Ishikawa (cell line): Measurements from ENCODE around the gene ARMH3.

Experiments
- CEBPB ChIP-seq: IDR thresholded peaks from 2 replicates; pipeline ENCODE4 v1.6.1; 2012
- CREB1 ChIP-seq: IDR thresholded peaks from 2 replicates; pipeline ENCODE4 v1.6.1; 2012; ENCODE audit warnings: low read depth
- EGR1 ChIP-seq: IDR thresholded peaks from 2 replicates; pipeline ENCODE4 v1.6.1; 2012
- EP300 ChIP-seq: IDR thresholded peaks from 2 replicates; pipeline ENCODE4 v1.6.1; 2012; ENCODE audit warnings: borderline replicate concordance
- FOXM1 ChIP-seq: IDR thresholded peaks from 2 replicates; pipeline ENCODE4 v1.6.1; 2012; ENCODE audit warnings: low read depth, borderline replicate concordance
- MAX ChIP-seq: IDR thresholded peaks from 2 replicates; pipeline ENCODE4 v1.6.1; 2012
- NFIC ChIP-seq: IDR thresholded peaks from 2 replicates; pipeline ENCODE4 v1.6.1; 2012
- RAD21 ChIP-seq: IDR thresholded peaks from 2 replicates; pipeline ENCODE4 v1.6.1; 2012; ENCODE audit warnings: low read depth
- TAF1 ChIP-seq: IDR thresholded peaks from 2 replicates; pipeline ENCODE4 v1.6.1; 2012; ENCODE audit warnings: low read depth, mild to moderate bottlenecking
- TCF12 ChIP-seq: IDR thresholded peaks from 2 replicates; pipeline ENCODE4 v1.6.1; 2012; ENCODE audit warnings: low read depth
- TEAD4 ChIP-seq: IDR thresholded peaks from 2 replicates; pipeline ENCODE4 v1.6.1; 2012
- YY1 ChIP-seq: IDR thresholded peaks from 2 replicates; pipeline ENCODE4 v1.6.1; 2012; ENCODE audit warnings: low read depth
- ZBTB7A ChIP-seq: IDR thresholded peaks from 2 replicates; pipeline ENCODE4 v1.6.1; 2012; ENCODE audit warnings: low read depth
- TF ChIP-seq, protein P1 (sequence below): IDR thresholded peaks from 2 replicates; pipeline ENCODE4 v1.6.1; 2012
- TF ChIP-seq, protein P2 (sequence below): IDR thresholded peaks from 2 replicates; pipeline ENCODE4 v1.6.1; 2012; ENCODE audit warnings: low read depth, mild to moderate bottlenecking

ARMH3 gene

DNA sequence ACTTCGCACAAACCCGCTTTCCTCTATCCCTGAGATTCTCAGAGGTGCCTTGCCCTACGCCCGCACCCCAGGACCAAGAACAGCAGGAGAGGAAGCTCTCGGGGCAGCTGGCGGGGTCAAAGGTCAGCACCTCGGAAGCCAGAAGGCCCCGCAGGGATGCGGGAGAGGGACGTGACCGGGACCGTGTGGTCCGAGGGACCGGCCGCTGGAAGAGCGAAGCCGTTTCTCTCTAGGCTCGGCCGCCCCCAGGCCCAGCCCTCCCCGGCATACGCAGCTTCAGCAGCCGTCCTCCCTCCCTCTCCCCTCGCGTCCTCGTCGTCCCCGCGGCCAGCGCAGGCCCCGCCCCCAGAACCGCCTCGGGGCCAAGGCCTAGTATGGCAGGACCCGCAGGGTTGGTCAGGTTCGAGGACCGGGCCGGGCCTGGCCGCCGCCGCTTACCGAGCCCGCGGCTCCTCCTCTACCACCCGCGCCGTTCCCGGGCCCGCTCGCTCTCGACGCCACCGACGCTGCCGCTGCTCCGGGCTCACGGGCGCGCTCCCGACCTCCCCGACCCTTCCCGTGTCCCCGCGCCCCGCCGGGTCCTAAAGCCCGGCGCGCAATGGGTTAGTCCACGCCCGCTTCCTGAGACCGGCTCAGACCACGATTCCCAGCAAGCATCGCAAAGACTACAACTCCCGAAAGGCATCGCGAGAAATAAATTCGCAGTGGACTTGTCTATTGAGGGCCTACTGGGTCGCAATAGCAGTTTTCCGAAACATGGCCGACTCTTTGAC is at the start of gene ARMH3:
ARMH3 (minus strand) TSS at position 527 of the 773 bp plus-strand sequence. CDS start 16,059 bp downstream, outside the sequence.
- TF ChIP-seq ZBTB7A (peak; percentile 82; the same call in 1 of the 2 replicates), NFIC (no peak; the same call in 1 of the 2 replicates), RAD21 (no peak), YY1 (peak; percentile 88; the same call in 1 of the 2 replicates), TAF1 (peak; percentile 70; the same call in 1 of the 2 replicates), CEBPB (peak; percentile 13; the same call in 1 of the 2 replicates), EP300 (no peak), TCF12 (peak; percentile 60; the same call in 1 of the 2 replicates), CREB1 (no peak; the same call in 1 of the 2 replicates), FOXM1 (0 out of 2 replicates have a peak, but pooled peaks have one; percentile 46), MAX (peak; percentile 60), TEAD4 (peak; percentile 62), EGR1 (0 out of 2 replicates have a peak, but pooled peaks have one; percentile 2)
- TF ChIP-seq, protein P1, sequence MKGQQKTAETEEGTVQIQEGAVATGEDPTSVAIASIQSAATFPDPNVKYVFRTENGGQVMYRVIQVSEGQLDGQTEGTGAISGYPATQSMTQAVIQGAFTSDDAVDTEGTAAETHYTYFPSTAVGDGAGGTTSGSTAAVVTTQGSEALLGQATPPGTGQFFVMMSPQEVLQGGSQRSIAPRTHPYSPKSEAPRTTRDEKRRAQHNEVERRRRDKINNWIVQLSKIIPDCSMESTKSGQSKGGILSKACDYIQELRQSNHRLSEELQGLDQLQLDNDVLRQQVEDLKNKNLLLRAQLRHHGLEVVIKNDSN, result peak; percentile 52; the same call in 1 of the 2 replicates
- TF ChIP-seq, protein P2, sequence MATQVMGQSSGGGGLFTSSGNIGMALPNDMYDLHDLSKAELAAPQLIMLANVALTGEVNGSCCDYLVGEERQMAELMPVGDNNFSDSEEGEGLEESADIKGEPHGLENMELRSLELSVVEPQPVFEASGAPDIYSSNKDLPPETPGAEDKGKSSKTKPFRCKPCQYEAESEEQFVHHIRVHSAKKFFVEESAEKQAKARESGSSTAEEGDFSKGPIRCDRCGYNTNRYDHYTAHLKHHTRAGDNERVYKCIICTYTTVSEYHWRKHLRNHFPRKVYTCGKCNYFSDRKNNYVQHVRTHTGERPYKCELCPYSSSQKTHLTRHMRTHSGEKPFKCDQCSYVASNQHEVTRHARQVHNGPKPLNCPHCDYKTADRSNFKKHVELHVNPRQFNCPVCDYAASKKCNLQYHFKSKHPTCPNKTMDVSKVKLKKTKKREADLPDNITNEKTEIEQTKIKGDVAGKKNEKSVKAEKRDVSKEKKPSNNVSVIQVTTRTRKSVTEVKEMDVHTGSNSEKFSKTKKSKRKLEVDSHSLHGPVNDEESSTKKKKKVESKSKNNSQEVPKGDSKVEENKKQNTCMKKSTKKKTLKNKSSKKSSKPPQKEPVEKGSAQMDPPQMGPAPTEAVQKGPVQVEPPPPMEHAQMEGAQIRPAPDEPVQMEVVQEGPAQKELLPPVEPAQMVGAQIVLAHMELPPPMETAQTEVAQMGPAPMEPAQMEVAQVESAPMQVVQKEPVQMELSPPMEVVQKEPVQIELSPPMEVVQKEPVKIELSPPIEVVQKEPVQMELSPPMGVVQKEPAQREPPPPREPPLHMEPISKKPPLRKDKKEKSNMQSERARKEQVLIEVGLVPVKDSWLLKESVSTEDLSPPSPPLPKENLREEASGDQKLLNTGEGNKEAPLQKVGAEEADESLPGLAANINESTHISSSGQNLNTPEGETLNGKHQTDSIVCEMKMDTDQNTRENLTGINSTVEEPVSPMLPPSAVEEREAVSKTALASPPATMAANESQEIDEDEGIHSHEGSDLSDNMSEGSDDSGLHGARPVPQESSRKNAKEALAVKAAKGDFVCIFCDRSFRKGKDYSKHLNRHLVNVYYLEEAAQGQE, result no peak

GRCh38 chr10:102102421-102102820 is 46.4 kb upstream of the ARMH3 start:
- no peak for TF ChIP-seq TCF12
- TF ChIP-seq TAF1, result no peak
- no peak for TF ChIP-seq MAX
- no peak for TF ChIP-seq FOXM1
- TF ChIP-seq CEBPB, result no peak
- no peak for TF ChIP-seq TEAD4

DNA sequence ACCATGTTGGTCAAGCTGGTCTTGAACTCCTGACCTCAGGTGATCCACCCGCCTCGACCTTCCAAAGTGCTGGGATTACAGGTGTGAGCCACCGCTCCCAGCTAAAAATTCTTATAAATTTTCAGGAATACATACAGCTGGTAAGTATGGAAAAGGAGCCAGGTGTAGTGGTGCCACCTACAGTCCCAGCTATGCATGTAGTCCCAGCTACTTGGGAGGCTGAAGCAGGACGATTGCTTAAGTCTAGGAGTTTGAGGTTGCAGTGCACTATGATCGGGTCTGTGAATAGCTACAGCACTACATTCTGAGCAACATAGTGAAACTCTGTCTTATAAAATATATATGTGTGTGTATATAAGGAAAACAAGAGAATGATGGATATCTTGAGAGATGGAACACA is 45.2 kb upstream of the ARMH3 start:
- TF ChIP-seq CEBPB (no peak), FOXM1 (no peak), RAD21 (peak; percentile 32)

DNA sequence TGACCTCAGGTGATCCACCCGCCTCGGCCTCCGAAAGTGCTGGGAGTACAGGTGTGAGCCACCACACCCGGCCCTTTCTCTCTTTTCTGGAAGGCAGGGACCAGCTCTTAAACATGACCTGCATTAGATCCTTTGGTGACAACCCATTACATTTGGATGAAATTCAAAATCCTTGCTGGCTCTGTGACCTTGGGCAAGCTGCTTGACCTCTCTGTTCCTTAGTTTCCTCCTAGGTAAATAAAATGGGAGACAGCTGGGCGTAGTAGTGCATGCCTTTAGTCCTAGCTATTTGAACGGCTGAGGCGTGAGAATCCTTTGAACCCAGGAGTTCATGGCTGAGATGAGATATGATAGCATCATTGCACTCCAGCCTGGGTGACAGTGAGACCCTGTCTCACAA is 40.5 kb upstream of the ARMH3 start:
- TF ChIP-seq CREB1, result no peak
- no peak for TF ChIP-seq TCF12
- TF ChIP-seq CEBPB, result no peak
- TF ChIP-seq FOXM1, result no peak
- no peak for TF ChIP-seq TAF1
- no peak for TF ChIP-seq NFIC
- no peak for TF ChIP-seq TEAD4
- TF ChIP-seq ZBTB7A, result no peak
- no peak for TF ChIP-seq MAX
- TF ChIP-seq, protein P2, result no peak
- no peak for TF ChIP-seq EGR1
- TF ChIP-seq YY1, result no peak
- TF ChIP-seq, protein P1, result no peak
- TF ChIP-seq EP300, result no peak
- TF ChIP-seq RAD21, result no peak

DNA sequence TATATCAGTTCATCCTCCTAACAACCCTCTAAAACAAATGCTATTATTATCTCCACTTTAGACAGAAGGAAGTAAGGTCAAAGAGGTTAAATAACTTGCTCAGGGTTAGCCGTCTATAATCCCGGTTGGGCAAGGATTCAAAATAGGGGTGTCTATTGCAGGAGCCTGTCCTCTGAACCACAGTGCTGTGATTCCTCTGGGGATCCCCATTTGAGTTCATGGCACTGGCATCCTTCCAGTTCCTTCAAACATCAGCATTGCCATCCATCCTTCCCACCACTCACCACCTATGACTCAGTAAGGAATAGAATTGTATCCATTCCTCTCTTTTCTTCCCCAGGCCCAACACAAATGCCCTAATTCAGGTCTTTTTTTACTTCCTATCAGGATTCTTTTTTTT is 34.8 kb upstream of the ARMH3 start:
- TF ChIP-seq CEBPB (no peak), ZBTB7A (no peak), MAX (no peak), TEAD4 (no peak), TCF12 (no peak), RAD21 (no peak), TAF1 (no peak), YY1 (no peak), EP300 (no peak), NFIC (no peak), FOXM1 (no peak)
- TF ChIP-seq, protein P2, result no peak
- TF ChIP-seq, protein P1, result no peak
